NK-92 (cell line): ENCODE measurements around the gene FBXO17.

Experiments
- DNase-seq: peaks from one replicate; lab custom pipeline; 2025; ENCODE audit not compliant: unreplicated experiment; lab: John Stamatoyannopoulos, UW

FBXO17 gene

DNA sequence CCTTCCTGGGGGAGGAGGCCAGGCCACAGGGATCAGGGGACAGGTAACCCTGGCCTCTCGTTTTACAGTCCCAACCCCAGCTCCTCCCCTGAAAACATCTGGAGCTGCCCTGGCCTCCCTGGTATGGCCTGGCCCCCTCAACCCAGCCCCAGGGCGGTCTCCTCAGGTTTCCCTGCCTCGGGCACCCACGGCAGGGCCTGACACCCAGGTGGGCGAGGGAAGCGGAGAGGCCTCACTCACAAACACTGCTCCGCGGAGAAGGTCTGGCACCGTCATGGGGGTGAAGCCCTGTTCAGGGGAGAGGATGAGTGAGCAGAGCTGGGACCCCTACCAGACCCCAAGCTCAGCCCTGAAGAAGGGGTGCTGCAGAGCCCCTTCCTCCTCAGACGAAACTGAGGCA is 57.0 kb downstream of the FBXO17 start:
- DNase-seq = no peak

GRCh38 chr19:38917921-38918491 is 57.5 kb downstream of the FBXO17 start:
- DNase-seq = no peak

DNA sequence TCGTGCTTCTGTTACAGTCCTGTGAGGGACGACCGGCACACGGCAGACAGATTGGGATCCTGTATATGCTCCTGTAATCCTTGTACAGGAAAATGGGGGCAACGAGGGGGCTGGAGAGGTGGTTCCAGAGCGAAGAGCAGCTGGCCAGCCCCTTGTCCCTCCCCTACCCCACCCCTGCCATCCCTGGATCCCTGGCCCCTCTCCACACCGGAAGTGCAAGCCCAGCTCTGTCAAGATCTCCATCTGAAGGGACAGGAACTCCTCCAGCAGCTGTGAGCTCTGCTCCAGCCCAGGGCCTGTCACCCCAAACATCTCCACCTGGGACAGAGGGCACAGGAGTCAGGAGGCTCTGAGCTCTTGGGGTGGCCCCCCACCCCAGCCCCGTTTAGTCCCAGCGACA is 58.0 kb downstream of the FBXO17 start:
- no peak for DNase-seq

DNA sequence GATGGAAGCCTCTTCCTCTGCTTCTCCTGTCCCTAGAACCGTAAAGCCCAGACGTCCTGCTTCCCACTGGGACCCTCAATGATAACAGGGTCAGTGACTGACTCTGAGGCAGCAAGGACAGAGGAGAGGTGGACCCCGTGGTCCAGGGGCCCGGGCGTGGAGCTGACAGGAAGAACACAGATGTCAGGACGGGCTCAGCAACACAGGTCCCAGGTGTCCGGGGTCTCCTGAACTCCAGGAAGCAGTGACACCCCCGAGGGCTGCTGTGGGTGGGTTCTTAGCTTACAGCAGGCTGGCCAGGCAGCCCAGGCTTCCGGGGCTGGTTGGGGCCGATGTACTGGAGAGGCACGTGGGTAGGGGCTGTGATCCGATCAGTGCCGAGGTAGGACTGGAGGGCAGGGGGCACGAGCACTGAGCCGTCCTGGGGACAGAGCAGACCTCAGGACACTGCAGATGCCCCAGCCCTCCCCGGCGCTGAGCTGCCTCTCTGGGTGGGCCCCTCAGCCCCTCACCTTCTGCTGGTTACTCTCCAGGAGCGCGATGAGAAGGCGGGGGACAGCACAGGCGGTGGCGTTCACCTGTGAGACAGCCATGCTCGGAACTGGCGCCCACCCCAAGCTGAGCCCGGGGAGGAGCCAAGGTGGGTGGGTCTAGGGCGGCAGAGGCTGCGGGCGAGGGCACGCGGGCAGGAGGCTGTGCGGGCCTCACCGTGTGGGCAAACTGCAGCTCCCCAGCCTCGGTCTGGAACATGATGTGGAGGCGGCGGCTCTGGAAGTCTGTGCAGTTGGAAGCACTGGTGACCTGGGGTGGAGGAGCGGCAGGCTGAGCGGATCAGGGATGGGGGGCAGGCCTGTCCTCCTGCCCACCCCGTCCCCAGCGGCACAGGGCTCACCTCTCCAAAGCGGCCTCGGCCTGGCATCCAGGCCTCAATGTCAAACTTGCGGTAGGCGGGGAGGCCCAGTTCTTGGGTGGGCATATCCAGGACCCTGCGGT is 59.9 kb downstream of the FBXO17 start:
- DNase-seq = no peak

DNA sequence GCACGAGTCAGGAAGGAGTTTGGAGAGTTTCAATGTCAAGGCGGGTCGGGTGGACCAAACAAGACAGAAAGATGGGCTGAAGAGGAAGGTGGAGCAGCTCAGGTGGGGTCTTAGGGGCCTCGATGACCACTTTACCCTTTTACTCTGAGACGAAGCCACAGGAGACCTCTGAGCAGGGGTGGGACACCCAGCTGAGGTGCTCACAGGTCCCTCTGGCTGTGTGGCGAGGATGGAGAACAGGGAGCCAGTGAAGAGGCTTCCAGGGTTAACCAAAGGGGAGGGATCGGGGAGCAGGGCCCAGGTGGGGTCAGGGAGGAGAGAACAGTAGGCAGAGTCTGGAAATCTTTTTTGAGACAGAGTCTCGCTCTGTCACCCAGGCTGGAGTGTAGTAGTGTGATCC is 61.6 kb downstream of the FBXO17 start:
- no peak for DNase-seq

GRCh38 chr19:38912600-38913514 is 62.7 kb downstream of the FBXO17 start:
- DNase-seq = no peak

GRCh38 chr19:38911388-38912001 is 64.0 kb downstream of the FBXO17 start:
- no peak for DNase-seq

- no peak for DNase-seq
Measured at GRCh38 chr19:38910488-38910887, 65.1 kb downstream of the FBXO17 start.

DNA sequence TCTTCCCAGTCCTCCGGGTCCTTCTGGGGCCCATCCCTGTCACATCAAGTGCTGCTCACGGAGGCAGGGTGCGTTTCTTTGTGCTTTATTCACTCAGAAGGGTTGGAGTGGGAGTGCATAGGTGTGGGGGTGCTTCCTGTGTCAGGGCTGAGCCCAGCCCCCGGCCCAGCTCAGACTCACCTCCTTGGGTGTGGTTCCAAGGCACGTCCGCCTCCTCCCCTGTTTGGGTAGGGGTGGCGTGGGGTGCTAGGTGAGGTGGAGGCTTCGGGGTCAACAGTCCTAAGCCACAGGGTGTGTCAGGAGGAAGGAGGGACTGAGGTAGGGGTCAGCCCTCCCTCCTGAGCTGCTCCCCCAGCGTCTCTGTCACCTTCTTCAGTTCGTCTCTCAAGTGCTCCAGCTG is 66.6 kb downstream of the FBXO17 start:
- DNase-seq = no peak

DNA sequence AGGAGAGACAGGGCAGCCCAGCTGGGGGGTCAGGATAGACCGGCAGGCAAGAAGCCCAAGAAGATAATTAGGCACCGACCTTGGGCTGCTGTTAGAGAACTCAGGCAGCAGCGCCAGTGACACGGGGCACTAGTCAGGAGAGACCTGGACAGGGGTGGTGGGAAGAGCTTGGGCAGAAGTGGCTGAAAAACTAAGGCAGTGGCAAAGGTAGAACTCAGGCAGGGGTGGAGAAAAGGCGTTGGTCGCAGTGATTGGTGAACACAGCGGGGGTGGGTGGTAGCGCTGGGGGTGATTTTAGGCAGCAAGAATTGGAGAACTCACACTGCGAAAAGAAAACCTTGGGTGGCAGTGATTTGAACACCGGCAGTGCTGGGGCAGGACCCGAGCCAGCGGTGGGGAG is 67.9 kb downstream of the FBXO17 start:
- DNase-seq = no peak

DNA sequence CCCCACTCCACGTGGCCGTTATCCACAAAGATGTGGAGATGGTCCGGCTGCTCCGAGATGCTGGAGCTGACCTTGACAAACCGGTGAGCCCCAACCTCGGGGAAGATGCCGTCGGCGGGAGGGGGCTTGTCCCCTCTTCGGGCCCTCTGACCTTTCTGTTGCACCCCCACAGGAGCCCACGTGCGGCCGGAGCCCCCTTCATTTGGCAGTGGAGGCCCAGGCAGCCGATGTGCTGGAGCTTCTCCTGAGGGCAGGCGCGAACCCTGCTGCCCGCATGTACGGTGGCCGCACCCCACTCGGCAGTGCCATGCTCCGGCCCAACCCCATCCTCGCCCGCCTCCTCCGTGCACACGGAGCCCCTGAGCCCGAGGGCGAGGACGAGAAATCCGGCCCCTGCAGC is 68.3 kb downstream of the FBXO17 start:
- DNase-seq = no peak

DNA sequence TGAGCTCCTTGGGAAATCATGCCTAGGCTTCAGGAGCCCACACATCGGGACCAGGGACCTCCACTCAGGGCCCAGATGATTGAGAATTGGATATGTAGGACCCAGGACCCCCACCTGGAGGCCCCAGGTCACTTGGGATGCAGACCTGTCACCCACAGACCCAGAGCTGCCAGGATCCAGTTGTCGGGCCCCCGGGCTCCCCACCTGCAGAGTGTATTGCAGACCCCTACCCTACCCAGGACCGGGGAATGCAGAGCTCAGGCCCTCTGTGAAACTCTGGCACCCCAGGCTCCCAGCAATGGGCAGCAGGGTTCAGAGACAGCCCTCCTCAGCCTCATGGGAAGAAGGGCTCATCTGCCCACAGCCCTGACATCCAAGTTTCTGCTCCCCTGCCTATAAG is 69.9 kb downstream of the FBXO17 start:
- DNase-seq = no peak

GRCh38 chr19:38904581-38905539 is 70.7 kb downstream of the FBXO17 start:
- no peak for DNase-seq

DNA sequence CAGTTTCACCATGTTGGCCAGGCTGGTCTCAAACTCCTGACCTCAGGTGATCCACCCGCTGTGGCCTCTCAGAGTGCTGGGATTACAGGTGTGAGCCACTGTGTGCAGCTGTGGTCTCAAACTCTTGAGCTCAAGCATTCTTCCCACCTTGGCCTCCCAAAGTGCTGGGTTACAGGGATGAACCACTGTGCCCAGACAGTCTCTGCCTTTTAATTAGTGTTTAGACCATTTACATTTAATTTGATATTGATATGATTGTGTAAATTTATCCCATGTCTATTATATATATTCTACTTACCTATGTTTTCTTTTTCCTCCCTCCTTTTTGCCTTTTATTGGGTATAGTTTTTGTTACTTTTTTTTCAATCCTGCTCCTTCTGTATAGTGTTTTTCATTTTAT is 73.9 kb downstream of the FBXO17 start:
- DNase-seq = no peak

GRCh38 chr19:38900743-38901190 is 74.8 kb downstream of the FBXO17 start:
- DNase-seq = no peak

DNA sequence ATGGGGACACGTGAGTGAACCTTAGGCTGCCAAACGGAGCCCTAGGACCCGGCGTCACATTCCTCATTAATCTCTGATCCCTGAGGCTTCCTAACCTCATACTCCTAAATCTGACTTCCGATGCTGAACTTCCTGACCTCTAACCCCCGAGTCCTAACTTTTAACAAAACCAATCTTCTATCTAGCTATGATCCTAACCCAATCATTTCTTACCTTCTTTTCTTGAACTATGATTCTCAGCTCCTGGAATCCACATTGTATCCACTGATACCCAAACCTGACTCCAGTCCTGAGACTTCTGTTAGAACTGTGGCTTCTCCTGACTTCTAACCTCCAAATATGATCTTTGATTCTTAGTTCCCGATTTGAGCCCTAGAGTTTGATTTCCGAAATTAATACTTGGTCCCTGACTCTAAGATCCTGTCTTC is 75.3 kb downstream of the FBXO17 start:
- no peak for DNase-seq

DNA sequence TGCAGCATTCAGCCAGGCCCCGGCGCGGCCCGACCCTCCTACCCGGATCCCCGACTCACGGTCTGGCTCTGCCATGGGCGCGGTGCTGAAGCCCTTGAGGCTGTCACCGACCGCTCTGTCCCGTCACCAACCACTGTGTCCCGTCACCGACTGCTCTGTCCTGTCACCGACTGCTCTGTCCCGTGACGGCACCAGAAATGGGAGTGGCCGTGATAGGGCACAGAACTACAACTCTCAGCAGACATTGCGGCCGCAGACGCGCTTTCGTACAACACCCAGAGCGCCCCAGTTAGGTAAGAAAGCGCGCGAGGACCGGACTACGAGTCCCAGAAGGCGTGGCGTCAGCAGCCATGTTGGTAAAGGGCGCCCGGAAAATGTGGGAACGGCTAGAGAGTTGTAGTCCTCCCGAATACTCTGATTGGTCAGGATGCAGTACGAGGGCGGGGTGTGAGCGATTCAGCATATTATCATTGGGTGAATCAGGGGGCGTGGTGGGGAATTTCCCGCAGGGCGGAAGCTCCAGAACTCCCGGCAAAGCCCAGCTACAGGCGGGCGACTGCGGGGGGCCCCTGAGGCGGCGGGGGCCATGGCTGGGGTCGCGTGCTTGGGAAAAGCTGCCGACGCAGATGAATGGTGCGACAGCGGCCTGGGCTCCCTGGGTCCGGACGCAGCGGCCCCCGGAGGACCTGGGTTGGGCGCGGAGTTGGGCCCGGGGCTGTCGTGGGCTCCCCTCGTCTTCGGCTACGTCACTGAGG is 75.9 kb downstream of the FBXO17 start, which contains the start of the genes NFKBIB and SIRT2:
Gene NFKBIB (plus strand): TSS at position 523 of the 755 bp plus-strand sequence. CDS start 64 bp downstream, at position 587.
Gene SIRT2 (minus strand): TSS at position 172 of the 755 bp plus-strand sequence. CDS start 97 bp downstream, at position 75.
- DNase-seq = peak; percentile 95

GRCh38 chr19:38898788-38899446 is 76.6 kb downstream of the FBXO17 start:
- no peak for DNase-seq
